Stimulated activated CD4-positive, alpha-beta T cell treated with anti-CD3 and anti-CD28 coated beads, Interleukin-2, amount 100 ng/mL, for 24 hours (primary cell): ENCODE measurements around the gene ZNF302.
A peak's percentile ranks its signal among the peaks of the same experiment; 100 is the strongest.

Experiments
- DNase-seq, 2 donors: peaks; one replicate each; pipeline ENCODE4 v3.0.0-alpha.2; 2020

ZNF302 gene

GRCh38 chr19:34733746-34734536, 56.5 kb downstream of the ZNF302 start, which contains the start of gene ZNF181:
ZNF181 (plus strand) TSS chr19:34734243; CDS start chr19:34735038, 795 bp downstream.
- peak; percentile 81 to 83 for DNase-seq

- DNase-seq, result no peak
Observed at GRCh38 chr19:34734537-34735103, 57.1 kb downstream of the ZNF302 start.
